COLO668 (cell line): ENCODE measurements around the gene PMP22.
"Not testable (repeated sequence)": the region's sequence is repeated elsewhere in the genome, so short reads cannot be mapped to it uniquely, and the experiment has no call there.

Experiments
- DNase-seq: peaks from one replicate; lab custom pipeline; 2025; ENCODE audit not compliant: unreplicated experiment; lab: John Stamatoyannopoulos, UW

The PMP22 gene

DNA sequence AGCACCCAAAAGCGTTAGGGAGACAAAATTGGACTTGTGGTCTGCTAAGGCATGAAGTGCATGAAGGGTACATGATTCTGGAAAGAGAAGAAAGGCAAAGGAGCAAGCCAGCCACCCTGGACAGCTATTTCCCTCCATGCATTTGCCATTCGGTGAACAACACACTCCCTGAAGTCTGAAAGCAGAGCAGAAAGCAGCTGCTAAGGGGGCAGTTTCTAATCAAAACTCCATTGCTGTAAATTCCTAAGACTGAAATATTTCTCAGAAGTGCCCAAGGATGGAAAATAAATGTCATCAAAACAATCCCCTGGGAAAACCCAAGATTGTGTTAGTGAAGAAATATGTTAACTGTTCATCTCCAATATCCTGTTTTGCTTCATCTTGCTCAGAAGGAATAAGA, 44.3 kb downstream of the PMP22 start:
- DNase-seq = no peak

DNA sequence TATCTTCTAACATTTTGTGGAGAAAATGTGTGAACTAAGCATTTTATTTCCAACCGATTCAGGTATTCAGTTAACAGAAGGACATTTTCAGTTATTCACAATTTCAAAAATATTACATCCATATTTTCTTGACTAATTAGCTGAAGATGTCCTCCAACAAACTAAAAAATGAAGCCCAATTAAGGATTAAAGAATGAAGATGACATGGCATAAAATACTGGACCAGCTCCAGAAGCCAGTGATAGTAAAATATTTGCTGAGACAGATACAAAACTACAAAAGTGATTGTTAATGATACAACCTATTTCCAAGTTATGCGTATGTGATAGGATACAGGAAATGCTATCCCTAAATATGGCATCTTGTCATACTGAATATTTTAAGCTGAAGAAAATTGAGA, 48.6 kb downstream of the PMP22 start:
- no peak for DNase-seq

DNA sequence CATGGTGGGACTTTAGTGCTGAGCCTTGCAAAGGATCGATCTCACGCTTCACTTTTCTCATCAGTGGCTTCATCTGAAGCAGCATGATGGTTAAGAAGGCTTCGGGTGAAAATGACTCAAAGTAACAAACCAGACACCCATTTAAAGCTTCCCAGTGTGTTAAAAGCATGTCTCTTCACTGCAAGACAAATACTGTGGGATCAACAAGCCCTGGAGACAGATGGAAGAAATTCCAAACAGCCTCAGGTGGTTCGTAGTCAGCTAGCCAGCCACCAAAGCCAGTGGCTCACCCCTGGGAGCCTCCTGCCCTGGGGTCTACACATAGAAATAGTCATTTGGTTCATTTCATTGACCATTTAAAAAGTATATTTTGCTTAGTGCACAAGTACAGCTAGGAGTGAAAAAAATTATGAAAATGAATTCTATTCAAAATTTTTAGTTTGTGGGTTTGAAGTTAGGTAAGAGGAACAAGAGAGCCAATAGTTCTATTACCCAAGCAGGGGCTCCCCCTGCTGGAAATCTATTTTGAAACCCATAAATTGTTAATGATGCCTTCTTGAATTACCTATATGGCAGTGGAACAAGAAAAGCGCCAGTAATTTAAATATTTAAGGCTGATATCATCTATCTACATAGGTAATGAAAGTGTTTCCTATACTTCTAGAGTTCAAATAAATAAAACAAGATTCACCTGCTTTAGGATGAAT, 51.6 kb downstream of the PMP22 start:
- no peak for DNase-seq

DNA sequence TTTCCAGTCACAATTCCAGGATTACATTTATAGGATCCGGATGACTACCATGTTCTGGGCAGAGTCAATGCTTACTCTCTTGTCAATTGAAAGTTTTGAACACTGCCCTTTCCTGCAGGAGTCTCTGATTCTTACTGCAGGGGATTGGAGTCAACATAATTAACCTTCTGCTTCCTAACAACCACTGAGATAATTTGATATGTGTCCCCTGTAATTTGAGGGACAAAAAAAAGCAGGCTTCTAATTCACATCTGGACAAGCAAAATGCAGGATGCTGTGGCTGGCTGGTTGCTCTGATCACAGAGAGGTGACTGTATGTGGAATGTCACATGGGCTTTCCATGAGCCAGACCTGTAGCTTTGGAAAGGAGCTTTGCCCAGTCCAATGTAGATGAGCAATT, 54.9 kb downstream of the PMP22 start:
- DNase-seq = no peak

DNA sequence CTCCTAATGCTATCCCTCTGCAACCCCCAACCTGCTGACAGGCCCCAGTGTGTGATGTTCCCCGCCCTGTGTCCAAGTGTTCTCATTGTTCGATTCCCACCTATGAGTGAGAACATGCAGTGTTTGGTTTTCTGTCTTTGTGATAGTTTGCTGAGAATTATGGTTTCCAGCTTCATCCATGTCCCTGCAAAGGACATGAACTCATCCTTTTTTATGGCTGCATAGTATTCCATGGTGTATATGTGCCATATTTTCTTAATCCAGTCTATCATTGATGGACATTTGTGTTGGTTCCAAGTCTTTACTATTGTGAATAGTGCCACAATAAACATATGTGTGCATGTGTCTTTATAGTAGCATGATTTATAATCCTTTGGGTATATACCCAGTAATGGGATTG, 62.1 kb downstream of the PMP22 start:
- DNase-seq = not testable (repeated sequence)

DNA sequence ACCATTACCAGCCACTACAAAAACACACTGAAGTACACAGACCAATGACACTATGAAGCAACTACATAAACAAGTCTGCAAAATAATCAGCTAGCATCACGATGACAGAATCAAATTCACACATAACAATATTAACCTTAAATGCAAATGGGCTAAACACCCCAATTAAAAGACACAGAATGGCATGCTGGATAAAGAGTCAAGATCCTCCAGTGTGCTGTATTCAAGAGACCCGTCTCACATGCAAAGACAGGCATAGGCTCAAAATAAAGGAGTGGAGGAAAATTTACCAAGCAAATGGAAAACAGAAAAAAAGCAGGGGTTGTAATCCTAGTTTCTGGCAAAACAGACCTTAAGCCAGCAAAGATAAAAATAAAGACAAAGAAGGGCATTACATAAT, 64.6 kb downstream of the PMP22 start:
- DNase-seq = not testable (repeated sequence)

DNA sequence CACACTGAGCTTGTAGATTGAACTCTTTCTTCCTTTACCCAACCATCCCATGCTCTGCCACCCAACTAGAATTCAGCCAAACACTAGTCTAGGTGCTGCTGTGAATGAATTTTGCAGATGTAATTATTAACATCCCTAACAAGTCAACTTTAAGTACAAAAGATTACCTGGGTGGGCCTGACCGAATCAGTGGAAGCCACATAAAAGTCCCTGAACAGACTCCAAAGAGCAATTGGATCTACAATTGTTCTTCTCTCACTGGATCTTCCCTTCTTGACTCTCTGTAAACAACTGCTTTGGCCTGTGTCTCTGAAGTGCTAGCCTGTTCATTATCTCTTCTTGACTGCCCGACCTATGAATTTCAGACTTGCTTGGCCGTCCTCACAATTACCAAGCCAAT, 67.9 kb downstream of the PMP22 start:
- no peak for DNase-seq

DNA sequence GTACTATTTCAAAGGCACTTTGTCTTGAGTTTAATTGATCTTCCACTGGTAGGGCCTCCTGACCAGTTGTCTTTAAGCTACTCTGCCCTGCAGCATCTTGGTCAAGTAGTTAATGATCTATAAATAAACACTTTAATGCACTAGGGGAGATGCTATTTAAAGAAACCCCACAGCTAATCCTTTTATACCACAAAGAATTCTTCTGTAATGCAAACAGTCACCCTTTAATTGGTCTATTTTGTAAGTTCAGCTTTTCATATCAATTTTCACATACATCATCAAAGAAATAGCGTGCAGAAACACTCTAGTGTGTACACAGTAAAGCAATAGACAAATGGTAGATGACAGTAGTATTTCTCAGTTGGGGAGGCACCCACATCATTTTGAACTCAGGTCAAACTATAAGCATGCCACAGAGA, 70.3 kb downstream of the PMP22 start:
- no peak for DNase-seq

DNA sequence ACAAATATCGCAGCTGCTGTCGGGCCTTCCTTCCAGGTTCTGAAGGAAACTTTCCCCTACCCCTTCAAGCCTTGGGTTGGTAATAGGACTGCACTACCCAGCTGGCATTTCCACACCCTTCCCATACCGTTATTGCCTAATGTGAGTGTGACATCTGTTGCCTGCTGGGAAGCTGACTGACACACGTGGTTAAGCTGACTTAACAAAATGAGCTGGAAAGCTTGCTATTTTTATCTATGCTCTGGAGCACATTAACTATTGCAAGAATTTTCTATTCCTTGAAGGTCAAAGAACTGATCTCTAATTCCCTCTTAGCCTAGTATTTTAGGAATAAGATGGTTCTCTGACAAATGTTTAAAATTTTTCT, 79.5 kb downstream of the PMP22 start:
- no peak for DNase-seq

DNA sequence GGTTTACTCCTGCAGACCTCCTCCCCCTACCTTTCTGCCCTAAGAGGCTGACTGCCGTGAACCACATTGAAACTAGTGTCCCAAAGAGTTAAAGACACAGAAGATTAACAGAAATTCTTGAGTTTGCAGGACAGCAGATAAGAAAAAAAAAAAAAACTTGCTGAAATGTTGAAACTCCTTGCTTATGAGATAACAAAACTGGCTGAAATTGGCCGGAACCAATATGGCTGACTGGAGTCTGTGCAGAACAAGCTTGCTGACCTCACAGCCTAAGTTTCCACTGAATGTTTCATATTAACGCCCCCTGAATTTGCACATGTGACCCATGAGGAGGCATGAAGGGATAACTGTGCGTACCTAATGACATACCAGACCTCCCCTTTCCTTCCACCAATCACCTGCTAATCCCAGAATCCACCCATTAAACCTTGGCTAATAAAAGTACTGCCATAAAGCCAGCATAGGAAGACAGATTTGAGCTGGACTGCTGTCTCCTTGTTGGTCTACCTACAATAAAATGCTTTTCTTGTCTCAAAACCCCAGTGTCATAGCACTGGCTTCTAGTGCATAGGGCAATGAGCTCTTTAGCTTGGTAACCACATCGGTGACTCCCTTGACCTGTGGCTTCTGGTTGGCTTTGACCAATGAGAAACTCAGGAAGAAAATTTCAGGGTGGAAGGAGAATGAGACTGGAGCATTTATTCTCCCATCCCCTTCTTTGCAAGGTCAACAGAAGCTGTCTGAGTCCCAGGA, 80.1 kb downstream of the PMP22 start:
- no peak for DNase-seq

DNA sequence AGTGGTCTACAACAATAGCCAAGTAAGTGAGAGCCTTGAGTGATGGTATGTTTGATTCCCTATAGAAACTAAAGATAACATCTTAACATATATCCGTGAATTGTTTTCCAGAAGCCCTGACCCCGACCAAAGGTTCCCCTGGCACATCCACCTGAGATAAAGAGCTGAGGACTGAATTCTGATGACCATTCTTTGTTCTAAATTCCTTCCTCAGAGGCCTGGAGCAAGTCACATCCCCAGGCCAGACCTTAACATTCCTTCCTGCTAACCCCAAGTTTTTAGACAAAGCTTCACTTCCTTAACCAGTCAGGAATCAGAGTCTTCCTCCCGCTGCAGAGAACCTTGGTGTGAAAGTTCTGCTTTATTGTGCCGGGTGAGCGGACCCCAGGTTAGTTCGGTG, 83.3 kb downstream of the PMP22 start:
- no peak for DNase-seq

DNA sequence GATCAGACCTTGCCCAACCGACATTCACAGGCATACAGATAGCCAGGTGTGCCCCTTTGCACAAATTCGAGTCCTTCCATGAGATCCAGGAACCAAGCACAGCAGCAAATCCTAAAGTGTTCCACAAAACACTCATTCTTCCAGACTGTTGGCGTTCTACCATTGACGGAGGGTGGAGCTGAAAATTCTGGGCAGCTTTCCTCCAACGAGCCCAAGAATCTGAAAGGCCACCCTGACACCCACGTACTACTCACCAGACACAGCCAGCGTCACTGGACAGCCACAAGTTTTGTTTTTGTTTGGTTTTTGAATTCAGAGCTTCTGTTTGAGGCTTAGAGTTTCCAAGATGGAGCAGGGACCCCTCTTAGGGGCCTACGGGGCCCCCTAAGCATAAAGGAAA, 83.8 kb downstream of the PMP22 start:
- DNase-seq = no peak

DNA sequence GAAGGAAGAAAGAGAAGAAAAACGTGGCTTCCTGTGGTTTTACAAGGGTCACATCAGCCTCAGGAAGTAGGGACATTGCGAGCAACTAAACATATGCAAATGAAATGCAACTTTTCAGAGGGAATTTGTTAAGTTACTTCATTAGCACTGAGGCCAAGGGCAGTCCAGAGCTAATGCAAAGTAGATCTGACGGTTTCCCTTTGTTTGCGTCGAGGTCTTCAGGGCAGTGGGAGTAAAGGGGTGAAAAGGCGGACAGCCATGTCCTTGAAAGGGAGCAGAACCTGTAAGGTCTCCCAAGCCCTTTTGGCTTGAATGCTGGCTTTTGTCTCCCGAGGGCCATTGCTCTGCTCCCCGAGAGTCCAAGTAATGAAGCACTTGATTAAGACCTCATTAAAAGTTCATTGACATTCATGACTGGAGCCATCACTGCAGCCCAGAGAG, 85.0 kb downstream of the PMP22 start:
- no peak for DNase-seq
